Measurements from ENCODE around the gene HMCES.
"Not testable (repeated sequence)": the region's sequence is repeated elsewhere in the genome, so short reads cannot be mapped to it uniquely, and the experiment has no call there.

Gene HMCES

GRCh38 chr3:129321887-129322286 lies 43.2 kb downstream of the HMCES start:
- DNase-seq (ENCODE audit: low spot score): no peak

- DNase-seq (ENCODE audit: low spot score): no peak
Measured at GRCh38 chr3:129323651-129324294, 45.1 kb downstream of the HMCES start.

- DNase-seq (ENCODE audit: low spot score): no peak
Measured at GRCh38 chr3:129324855-129325254, 46.2 kb downstream of the HMCES start.

GRCh38 chr3:129325383-129325782 lies 46.7 kb downstream of the HMCES start:
- DNase-seq (ENCODE audit: low spot score): no peak

GRCh38 chr3:129326138-129326537 lies 47.5 kb downstream of the HMCES start:
- DNase-seq (ENCODE audit: low spot score): no peak

- DNase-seq (ENCODE audit: low spot score): no peak
Measured at GRCh38 chr3:129326595-129326994, 47.9 kb downstream of the HMCES start.

- no peak for DNase-seq (ENCODE audit: low spot score)
Measured at GRCh38 chr3:129327510-129327909, 48.8 kb downstream of the HMCES start.

- no peak for DNase-seq (ENCODE audit: low spot score)
Measured at GRCh38 chr3:129329858-129330257, 51.2 kb downstream of the HMCES start.

- DNase-seq (ENCODE audit: low spot score): no peak
Measured at GRCh38 chr3:129330409-129330808, 51.7 kb downstream of the HMCES start.

- no peak for DNase-seq (ENCODE audit: low spot score)
Measured at GRCh38 chr3:129333891-129334290, 55.2 kb downstream of the HMCES start.

- no peak for DNase-seq (ENCODE audit: low spot score)
Measured at GRCh38 chr3:129336093-129336706, 57.5 kb downstream of the HMCES start.

GRCh38 chr3:129337719-129338118 lies 59.0 kb downstream of the HMCES start:
- DNase-seq (ENCODE audit: low spot score): not testable (repeated sequence)

GRCh38 chr3:129339186-129339585 lies 60.5 kb downstream of the HMCES start:
- DNase-seq (ENCODE audit: low spot score): not testable (repeated sequence)

- DNase-seq (ENCODE audit: low spot score): not testable (repeated sequence)
Measured at GRCh38 chr3:129339833-129340232, 61.2 kb downstream of the HMCES start.

- no peak for DNase-seq (ENCODE audit: low spot score)
Measured at GRCh38 chr3:129341331-129342141, 62.9 kb downstream of the HMCES start.

- peak; percentile 53 for DNase-seq (ENCODE audit: low spot score)
Measured at GRCh38 chr3:129343643-129344360, 65.1 kb downstream of the HMCES start.

GRCh38 chr3:129344540-129345220 lies 66.0 kb downstream of the HMCES start:
- DNase-seq (ENCODE audit: low spot score): no peak

- no peak for DNase-seq (ENCODE audit: low spot score)
Measured at GRCh38 chr3:129345281-129345680, 66.6 kb downstream of the HMCES start.

GRCh38 chr3:129345971-129346370 lies 67.3 kb downstream of the HMCES start:
- peak; percentile 32 for DNase-seq (ENCODE audit: low spot score)

- DNase-seq (ENCODE audit: low spot score): no peak
Measured at GRCh38 chr3:129346695-129347457, 68.2 kb downstream of the HMCES start.

- DNase-seq (ENCODE audit: low spot score): no peak
Measured at GRCh38 chr3:129347458-129347845, 68.8 kb downstream of the HMCES start.
